Lower leg skin (tissue), 4 donors: ENCODE measurements around the gene DLGAP1. TPM values are rescaled to one million over a fixed set of nuclear protein-coding genes. Genes with fewer than 3 reads are reported as not detected.

Source experiments
- DNase-seq, 2 donors: peaks; one replicate each; pipeline ENCODE4 v3.0.0-alpha.2; 2019; ENCODE audit warnings: low spot score in 2 of 2
- H3K4me3 ChIP-seq: fragments of 200-600 bp; sonication (generic); 2 replicates; pipeline ENCODE4 v1.5.1; 2017; ENCODE audit warnings: mild to moderate bottlenecking, low read depth; ENCODE audit not compliant: poor library complexity, severe bottlenecking
- POLR2A ChIP-seq, 2 donors: fragments of 450-650 bp; IDR thresholded peaks; one replicate each; pipeline ENCODE4 v1.6.1; 2016 to 2017; ENCODE audit warnings: antibody characterized with exemption in 2 of 2, mild to moderate bottlenecking in 1 of 2, moderate library complexity in 1 of 2
- WGBS, 2 donors: methylation state at CpG; one replicate each; pipeline ENCODE4 v1.1.5; 2018; 5-methylcytosine and 5-hydroxymethylcytosine counted together
- intact Hi-C: fragments of 100-400 bp; cut with DNase I; formaldehyde crosslinking; loops from one replicate; pipeline ENCODE4 v1.15.0; 2023; ENCODE audit warnings: low total_unique reads
- total RNA-seq, 4 donors: library from RNA; depleted of rRNA; stranded (reverse); fragments of >200 nt; gene quantifications; one replicate each; pipeline ENCODE4 v1.1.0, GENCODE V29; 2016
- TF ChIP-seq, protein P1 (sequence below), 3 donors: fragments of 450-650 bp; IDR thresholded peaks; one replicate each; pipeline ENCODE4 v1.5.1; 2016; ENCODE audit warnings: antibody characterized with exemption in 3 of 3, mild to moderate bottlenecking in 3 of 3, moderate library complexity in 2 of 3

Gene DLGAP1
- total RNA-seq, 4 donors from 2014 or later: 0.34 to 1.3 (median 0.82) TPM

DNA sequence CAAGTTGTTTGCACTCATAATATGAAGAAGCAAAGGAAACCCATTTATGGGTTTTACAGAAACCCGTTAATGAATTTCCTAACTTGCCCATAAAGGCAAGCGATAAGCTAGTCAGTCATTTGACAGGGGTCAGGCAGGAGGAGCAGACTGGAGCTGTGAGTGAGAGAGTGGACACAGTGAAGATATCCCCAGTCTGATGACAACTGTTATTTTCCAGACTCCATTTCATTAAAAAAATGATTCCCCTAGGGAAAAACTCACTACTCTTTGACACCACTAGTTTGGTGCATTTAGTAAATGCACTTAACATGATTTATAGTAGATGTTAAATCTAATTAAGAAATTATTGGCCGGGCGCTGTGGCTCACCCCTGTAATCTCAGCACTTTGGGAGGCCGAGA, 924.3 kb downstream of the DLGAP1 start:
- H3K4me3 ChIP-seq: no peak overlapping the region
- no peak for TF ChIP-seq POLR2A (IDR thresholded peaks at IDR 0.05)
- TF ChIP-seq, protein P1, sequence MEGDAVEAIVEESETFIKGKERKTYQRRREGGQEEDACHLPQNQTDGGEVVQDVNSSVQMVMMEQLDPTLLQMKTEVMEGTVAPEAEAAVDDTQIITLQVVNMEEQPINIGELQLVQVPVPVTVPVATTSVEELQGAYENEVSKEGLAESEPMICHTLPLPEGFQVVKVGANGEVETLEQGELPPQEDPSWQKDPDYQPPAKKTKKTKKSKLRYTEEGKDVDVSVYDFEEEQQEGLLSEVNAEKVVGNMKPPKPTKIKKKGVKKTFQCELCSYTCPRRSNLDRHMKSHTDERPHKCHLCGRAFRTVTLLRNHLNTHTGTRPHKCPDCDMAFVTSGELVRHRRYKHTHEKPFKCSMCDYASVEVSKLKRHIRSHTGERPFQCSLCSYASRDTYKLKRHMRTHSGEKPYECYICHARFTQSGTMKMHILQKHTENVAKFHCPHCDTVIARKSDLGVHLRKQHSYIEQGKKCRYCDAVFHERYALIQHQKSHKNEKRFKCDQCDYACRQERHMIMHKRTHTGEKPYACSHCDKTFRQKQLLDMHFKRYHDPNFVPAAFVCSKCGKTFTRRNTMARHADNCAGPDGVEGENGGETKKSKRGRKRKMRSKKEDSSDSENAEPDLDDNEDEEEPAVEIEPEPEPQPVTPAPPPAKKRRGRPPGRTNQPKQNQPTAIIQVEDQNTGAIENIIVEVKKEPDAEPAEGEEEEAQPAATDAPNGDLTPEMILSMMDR (IDR thresholded peaks at IDR 0.05): no peak
- intact Hi-C loops: no loop called here
- WGBS, 2 donors: 92 to 94% methylated on average over 5 of the region's 5 CpGs
- DNase-seq: no peak

DNA sequence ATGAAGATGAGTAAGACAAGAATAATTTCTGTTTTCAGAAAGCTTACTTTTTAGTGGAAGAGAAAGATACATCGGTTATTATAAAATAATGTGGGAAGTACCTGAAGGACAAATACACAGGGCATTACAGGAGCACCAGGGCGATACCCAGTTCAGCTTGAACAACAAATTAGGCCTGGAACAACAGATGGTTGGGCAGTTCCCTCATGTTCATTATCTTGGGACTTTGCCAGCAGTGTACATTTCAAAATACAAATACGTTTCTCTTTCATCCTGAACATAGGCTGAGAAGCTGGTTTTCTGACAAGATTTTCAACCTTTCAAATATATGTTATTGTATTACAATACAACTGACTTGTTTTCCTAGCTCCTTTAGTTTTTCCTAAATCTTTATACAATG, 925.5 kb downstream of the DLGAP1 start:
- DNase-seq: no peak
- WGBS, 2 donors: 37 to 53% methylated on average over 3 of the region's 3 CpGs
- intact Hi-C loops: no loop called here
- no peak for TF ChIP-seq POLR2A (IDR thresholded peaks at IDR 0.05)
- TF ChIP-seq, protein P1 (IDR thresholded peaks at IDR 0.05): no peak
- H3K4me3 ChIP-seq: no peak overlapping the region

DNA sequence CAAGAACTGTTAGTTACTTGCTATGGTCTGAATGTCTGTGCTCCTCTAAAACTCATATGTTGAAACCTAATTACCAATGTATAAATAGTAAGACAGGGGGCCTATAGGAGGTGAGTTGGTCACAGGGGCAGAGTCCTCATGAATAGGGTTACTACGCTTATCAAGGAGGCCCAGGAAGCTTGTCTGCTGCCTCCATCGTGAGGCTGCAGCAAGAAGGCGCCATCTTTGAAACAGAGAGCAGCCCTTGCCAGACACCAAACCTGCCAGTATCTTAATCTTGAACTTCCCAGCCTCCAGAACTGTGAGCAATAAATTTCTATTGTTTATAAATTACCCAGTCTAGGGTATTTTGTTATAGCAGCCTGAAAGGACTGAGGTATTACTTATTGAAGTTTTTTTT, 926.0 kb downstream of the DLGAP1 start:
- intact Hi-C loops: no loop called here
- DNase-seq: peak in 1 of 2 donors; percentile 6
- 93 to 95% methylated on average over 3 of the region's 3 CpGs for WGBS, 2 donors
- no peak overlapping the region for H3K4me3 ChIP-seq
- TF ChIP-seq, protein P1 (IDR thresholded peaks at IDR 0.05): no peak
- TF ChIP-seq POLR2A (IDR thresholded peaks at IDR 0.05): no peak

DNA sequence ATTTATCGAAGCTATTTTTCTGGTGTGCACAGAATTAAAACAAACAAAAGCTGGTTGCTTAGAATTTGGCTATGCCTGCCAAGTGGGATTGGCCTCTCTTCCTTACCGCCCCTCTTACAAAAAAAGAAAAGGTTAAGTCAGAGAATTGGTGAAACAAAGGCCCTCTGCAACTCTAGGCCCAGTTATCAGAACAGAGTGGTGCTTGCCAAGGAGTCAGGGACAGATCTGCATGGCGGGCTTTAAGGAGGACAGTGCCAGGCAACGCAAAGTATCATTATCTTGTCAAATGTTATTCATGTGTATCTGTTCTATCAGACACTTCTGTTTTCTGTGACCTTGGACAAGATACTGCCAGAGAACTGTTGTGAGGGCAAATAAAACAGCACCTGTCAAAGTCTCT, 926.9 kb downstream of the DLGAP1 start:
- TF ChIP-seq, protein P1 (IDR thresholded peaks at IDR 0.05): no peak
- no peak for TF ChIP-seq POLR2A (IDR thresholded peaks at IDR 0.05)
- DNase-seq: no peak
- H3K4me3 ChIP-seq: no peak overlapping the region
- intact Hi-C loops: no loop called here
- WGBS, 2 donors: 60 to 64% methylated on average over 4 of the region's 4 CpGs

DNA sequence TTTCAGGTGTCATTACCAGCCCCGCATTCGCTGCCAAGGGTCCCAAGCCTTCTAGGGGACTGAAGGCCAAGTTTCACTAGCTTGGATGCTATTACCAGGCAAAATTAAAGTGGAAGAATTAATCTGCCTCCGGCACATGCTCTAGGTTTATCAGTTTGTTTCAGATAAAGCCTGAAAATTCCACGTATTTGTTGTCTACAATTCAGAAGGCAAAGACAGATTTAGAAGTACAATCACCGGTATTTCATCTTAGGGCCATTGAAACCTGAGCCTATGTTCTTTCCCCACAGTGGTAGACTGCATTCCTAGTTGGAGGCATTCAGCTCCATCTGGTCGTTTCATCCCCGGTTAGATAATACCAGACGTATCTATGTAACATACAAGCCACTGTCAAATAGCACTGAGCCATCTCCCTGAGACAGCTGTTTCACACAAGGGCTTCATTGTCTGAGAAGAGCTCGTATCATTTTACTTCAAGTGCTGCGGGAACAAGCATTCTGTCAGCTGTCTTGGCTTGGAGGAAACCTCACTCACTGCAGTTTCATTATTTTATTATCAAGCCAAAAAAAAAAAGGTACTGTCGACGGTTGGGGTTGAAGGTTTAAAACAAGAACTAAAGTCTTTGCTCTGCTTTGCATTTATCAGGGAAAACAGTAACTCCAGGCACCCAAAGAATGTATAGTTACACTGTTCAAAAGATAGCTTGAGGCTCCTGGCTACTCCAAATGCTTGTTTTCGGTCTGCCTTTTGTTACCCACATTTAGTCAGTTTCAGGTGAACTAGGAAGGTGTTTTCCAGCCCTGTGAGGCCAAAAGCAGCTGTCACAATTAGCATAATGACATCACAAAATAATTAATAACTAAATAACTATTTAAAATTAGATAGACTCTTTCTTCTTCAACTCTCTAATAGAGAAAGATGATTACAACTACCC, 928.4 kb downstream of the DLGAP1 start:
- intact Hi-C loops: no loop called here
- peak in 1 of 2 donors; percentile 56 for DNase-seq
- no peak overlapping the region for H3K4me3 ChIP-seq
- TF ChIP-seq, protein P1 (IDR thresholded peaks at IDR 0.05): no peak
- no peak for TF ChIP-seq POLR2A (IDR thresholded peaks at IDR 0.05)
- 56 to 57% methylated on average over 13 of the region's 13 CpGs for WGBS, 2 donors
